Activated CD8-positive, alpha-beta memory T cell treated with anti-CD3 and anti-CD28 coated beads for 36 hours (primary cell): ENCODE data around the gene PMAIP1. TPM values are rescaled to one million over a fixed set of nuclear protein-coding genes. Genes with fewer than 3 reads are reported as not detected.
"Not testable (repeated sequence)": the region's sequence is repeated elsewhere in the genome, so short reads cannot be mapped to it uniquely, and the experiment has no call there.

Experiments
- CTCF ChIA-PET: fragments of 350-600 bp; sonication (Branson Sonifier 250); formaldehyde crosslinking; loops from one replicate; lab custom pipeline; 2021; ENCODE audit warnings: antibody characterized with exemption; lab: Charles Lee
- POLR2A ChIA-PET: fragments of 350-600 bp; sonication (Branson Sonifier 250); formaldehyde crosslinking; loops from one replicate; lab custom pipeline; 2021; ENCODE audit warnings: antibody characterized with exemption; lab: Charles Lee
- total RNA-seq, 2 experiments: library from RNA; stranded (reverse); gene quantifications; one replicate each; pipeline ENCODE4 v1.2.3, GENCODE V29; 2021

The PMAIP1 gene
- total RNA-seq, result 10 to 100 TPM; 69.1 to 71.1 TPM

DNA sequence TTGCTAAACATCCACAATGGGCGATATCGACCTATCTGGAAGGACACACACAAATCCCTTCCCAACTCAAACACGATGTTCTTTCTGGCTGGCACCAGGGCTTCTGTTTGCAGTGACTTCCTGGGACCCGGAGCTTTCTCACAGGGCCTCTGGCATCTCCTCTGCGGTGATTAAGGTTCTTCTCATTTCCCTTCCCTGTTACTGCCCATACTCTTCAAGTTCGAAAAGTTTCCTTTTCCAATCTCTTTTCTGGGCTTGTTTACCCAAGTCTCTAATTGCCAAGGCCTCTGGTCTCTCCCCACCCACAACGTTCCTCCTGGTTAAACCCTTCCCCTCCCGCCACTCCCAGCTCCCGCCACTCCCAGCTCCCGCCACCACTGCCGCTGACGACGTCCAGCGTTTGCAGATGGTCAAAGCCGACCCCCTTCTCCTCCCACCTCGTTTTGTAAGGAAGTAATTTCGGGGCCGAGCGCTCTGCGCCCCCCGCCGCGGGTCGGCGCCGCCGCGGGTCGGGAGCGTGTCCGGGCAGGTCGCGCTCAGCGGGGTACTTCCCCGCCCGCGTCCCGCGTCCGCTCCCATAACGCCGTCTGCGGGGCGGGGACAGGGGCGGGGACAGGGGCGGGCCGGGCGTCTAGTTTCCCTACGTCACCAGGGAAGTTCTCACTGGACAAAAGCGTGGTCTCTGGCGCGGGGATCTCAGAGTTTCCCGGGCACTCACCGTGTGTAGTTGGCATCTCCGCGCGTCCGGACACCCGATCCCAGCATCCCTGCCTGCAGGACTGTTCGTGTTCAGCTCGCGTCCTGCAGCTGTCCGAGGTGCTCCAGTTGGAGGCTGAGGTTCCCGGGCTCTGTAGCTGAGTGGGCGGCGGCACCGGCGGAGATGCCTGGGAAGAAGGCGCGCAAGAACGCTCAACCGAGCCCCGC lies at the start of gene PMAIP1:
PMAIP1 (plus strand) TSS at position 699 of the 924 bp plus-strand sequence; CDS start at position 881, 182 bp downstream.
- CTCF ChIA-PET, result interaction anchor here (1.1 to 1.5 kb wide), 3 partner anchors 16 to 64 kb away, joined by 3 read pairs; no protein-coding TSS in a partner anchor
- POLR2A ChIA-PET, result interaction anchor here (0.6 to 2.8 kb wide), 12 partner anchors 14 to 97 kb away, joined by 3 to 32 read pairs (median 8); no protein-coding TSS in a partner anchor

DNA sequence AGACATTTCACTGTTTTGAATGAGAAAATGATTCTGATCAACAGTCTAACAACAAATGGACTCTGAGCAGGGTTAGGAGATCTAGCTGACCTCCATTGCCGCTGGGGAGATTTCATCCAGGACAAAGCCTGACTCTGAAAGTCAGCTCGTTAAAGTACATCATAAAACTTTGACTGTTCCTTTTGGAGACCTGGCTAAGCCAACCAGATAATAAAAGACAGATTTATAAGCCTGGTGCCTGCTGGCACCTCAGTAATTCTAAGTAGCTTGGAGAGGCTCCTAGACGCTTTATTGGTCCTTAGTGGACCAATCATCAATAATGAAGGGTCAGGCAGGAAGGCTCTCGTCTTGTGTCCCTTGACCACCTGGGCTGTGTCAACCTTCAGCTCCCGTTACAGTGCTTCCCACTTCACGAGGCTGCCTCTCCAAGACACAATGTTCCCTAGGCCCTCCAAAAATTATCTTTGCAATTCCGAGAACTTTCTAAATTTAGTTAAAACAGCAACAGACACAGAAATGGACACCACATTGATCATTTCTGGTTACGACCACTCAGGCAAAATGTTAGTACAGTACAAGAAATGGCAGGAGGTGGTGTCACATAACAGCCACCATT lies 47.9 kb upstream of the PMAIP1 start:
- ChIA-PET POLR2A (no interaction called here), CTCF (no interaction called here)

DNA sequence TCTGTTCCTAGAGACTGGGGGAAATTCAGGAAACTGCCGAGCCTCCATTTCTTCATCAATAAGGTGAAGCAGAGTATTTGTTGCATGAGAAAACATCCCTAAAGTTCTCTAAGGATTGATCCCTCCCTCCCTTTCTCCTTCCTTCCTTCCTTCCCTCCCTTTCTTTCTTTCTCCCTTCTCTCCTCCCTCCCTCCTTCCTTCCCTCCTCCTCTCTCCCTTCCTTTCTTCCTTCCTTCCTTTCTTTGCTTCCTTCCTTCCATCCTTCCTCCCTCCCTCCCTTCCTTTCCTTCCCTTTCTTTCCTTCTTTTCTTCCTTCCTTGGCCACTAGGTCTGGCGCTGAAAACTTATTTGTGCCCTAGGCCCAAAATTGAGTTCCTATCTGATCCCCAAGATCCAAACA lies 47.2 kb upstream of the PMAIP1 start:
- ChIA-PET CTCF (no interaction called here), POLR2A (no interaction called here)

DNA sequence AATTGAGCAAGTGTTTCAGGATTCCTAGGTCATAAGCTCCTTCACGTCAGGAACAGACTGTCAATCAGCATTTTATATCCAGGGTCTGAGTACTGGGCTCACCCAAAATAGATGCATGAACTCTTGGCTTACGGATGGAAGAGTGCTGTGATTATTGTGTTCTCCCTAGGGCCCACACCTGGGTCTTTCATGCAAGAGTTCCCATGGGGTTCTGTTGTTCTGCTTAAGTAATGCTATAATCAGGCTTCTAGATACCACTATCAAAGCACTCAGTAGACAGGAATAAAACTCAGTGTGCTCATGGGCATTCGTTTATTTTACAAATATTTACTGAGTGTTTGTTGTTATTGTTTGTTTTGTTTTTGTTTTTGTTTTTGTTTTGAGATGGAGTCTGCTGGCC lies 46.4 kb upstream of the PMAIP1 start:
- CTCF ChIA-PET, result no interaction called here
- POLR2A ChIA-PET, result no interaction called here

DNA sequence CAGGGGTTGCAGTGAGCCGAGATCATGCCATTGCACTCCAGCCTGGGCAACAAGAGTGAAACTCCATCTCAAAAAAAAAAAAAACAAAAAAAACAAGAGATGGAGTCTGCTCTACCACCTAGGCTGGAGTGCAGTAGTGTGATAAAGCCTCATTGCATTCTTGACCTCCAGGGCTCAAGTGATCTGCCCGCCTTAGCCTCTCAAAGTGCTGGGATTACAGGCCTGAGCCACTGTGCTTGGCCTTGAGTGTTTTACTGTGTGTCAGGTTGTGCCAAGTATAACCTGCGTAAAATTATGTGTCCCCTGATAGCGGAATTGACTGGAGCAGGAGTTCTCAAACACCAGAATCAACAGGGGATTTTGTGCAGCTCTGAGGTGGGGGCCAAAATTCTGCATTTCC lies 45.8 kb upstream of the PMAIP1 start:
- CTCF ChIA-PET, POLR2A ChIA-PET: not testable (repeated sequence)

DNA sequence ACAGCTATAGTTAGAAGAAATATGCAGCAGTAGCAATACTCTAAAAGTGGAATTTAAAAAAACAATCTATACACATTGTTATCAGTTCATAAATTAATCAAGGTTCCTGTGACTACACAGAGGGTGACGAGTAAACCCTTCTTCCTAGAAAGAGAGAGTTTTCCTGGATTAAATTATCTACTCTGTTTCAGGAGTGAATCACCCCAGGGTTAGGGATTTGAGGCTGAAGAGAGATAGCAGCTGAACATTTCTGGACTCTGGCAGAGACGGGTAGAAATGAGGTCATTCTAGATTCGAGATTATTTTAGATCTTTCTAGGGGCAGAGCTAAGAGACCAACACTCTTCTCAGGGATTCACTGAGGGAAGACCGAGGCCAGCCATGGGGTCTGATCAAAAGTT lies 38.8 kb upstream of the PMAIP1 start:
- ChIA-PET CTCF (no interaction called here), POLR2A (no interaction called here)

DNA sequence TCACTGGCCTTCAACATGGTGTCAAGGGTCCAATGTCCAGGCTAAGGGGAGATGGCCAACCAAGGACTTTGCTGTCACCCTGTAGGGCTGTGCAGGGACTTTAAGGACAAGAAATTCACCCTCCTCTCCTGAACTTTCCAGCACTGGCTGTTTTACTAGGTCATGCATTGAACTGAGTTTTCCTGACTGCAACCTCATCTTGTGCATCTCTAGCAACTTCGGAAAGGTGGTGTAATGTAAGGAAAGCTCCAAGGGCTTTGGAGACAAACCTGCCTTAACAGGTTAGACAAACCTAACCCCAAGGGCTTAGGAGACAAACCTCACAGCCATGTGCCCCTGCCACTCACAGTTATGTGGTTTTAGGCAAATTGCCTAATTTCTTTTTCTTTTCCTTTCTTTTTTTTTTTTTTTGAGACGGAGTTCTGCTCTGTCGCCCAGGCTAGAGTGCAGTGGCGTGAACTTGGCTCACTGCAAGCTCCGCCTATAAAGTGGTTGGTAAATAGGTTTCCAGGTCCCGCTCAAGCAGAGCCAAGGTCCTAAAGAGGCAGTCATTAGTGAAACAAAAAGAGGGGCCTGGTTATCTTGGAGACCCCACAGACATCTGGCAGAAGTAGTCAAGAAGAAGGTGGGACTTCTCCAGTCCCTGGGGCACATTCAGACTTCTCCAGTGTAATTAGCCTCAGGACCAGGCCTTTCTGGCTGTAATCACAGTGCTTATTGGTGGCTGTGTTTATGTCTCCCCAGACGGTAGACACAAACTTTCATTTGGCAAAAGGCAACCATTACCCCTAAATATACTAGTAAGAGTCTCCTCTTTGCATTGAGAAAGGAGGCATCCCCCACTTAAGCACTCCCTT lies 37.6 kb upstream of the PMAIP1 start:
- ChIA-PET CTCF (no interaction called here), POLR2A (no interaction called here)

DNA sequence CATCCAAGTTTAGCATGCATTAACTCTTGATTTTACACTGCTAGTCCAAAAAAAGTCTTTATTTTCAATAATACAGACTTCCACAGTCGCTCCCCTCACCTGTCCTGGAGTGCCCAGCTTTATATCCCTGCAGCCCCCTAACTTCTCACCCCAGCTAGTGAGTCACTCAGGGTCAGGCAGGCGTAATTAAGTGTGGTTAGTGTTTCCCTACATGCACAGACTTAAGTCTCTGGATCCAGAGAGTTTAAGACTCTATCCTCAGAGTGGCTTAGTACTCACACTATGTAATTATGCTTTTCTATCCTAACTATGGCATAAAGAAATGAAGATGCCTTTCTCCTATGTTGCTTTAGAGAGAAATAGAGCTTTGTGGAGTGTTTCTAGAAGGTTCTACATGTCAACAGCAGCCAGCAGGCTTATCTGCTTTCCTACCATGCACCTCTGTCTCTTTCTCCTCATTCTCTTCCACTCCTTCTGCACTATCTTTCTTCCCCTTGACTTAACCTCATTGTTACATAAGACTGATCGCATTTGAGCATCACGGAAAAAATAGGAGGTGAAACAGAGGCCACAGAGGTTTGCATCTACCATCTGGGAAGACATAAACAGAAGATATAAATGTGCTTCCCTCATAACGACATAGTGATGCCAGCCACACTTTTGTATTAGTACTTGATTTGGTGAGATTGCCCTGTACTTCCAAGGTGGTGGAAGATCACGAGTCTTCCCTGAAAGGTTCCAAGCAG lies 34.4 kb upstream of the PMAIP1 start:
- CTCF ChIA-PET, result no interaction called here
- POLR2A ChIA-PET, result no interaction called here

DNA sequence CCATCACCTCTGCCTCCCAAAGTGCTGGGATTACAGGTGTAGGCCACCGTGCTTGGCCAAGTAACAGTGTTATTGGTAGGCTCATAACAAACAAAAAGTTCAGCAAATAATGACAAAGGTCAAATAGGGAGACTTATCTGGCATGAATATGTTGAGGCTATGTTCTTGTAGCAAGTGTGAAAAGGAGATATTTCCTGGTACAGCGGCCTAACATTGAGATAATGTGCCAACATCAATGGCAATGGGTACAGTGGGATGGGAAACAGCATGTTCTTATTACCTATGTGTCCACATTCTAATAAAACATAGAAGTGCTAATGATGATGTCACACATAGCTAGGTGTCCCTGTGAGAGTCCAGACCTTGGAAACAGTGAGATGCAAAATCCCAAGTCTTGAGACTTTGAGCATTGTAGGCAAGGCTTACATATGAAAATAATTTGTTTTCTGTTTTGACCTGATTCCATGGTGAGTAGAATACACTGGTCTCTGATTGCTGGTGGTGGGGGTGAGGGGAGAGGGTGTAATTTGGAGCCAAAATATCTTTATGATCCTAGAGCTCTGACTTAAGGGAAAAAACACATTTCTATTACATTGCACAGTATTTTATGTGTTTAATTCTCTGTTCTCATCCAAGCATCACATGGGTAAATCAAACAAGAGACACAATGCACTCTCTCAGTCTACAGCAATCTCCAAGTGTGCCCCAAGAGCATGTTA lies 33.1 kb upstream of the PMAIP1 start:
- CTCF ChIA-PET, result no interaction called here
- POLR2A ChIA-PET, result no interaction called here

DNA sequence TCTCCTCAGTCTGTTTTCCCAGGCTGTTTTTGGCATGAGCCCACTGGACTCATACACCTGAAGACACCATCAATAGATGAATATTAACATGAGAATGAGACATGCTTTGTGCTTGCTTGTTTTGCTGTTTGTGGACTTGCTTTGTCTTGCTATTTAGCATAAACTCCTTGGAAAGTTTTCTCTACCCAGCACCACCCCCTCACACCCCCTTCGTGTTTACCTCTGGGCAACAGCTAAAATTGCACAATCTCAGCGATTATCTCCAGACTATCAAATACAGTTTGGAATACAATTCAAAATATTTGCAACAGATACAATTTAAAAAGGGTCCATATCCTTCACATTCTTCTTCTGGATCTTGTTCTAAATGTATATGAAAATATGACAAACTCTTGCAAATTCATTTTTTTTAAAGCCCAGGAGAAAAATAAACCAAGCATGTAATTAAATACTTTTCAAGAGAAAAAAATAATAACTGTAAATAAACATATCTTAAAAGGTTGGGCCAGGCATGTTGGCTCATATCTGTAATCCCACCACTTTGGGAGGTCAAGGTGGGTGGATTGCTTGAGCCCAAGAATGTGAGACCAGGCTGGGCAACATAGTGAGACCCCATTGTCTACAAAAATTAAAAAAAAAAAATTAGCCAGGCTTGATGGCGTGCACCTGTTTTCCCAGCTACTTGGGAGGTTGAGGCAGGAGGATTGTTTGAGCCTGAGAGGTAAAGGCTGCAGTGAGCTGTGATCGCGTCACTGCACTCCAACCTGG lies 32.3 kb upstream of the PMAIP1 start:
- ChIA-PET CTCF (no interaction called here), POLR2A (no interaction called here)

DNA sequence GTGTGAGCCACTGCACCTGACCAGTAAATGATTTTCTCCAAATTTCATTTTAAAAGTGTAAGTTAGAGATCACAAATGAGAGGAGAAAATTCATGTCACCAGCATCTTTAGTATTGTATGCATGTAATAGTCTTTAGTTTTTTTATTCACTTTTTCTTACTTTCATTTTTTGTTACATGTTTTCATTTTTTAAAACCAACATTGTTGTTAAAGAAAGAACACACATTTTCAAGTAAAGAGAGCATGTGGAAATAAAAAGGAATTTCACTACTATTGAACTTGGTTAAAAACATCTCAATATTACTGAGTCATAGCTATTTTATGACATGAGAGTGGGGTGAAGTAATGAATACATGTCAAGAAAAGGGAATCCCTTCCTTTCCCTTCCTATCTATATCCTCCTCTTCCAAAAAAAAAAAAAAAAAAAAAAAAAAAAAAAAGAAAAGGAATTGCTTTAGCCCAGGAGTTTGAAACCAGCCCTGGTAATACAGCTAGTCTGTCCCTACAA lies 29.1 kb upstream of the PMAIP1 start:
- POLR2A ChIA-PET, result no interaction called here
- CTCF ChIA-PET, result interaction anchor here (0.7 kb wide), 1 partner anchor 451 kb away, joined by 4 read pairs; no protein-coding TSS in a partner anchor

DNA sequence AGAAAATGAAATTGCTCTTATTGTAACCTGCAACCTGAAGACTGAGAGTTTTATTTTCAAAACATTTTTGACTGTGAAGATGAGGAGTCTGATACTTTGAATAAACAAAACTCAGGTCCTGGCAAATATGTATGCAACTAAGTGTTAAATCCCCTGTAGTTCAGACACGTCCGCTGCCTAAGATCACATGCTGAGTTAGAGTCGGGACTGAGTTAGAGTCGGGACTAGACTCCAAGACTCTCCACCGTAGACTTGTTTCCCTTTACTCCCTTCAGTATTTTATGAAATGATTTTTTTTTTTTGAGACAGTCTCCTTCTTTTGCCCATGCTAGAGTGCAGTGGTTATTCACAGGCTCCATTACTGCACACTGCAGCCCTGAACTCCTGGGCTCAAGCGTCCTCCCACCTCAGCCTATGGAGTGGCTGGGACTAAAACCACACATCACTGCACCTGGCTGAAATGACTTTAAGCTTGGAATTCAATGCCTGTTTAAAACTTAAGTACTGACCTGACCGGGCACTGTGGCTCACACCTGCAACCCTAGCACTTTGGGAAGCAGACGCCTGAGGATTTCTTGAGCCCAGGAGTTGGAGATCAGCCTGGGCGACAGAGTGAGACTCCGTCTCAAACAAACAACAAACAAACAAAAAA lies 28.0 kb upstream of the PMAIP1 start:
- ChIA-PET CTCF (interaction anchor here (1.1 kb wide), 1 partner anchor 35 kb away, joined by 4 read pairs; no protein-coding TSS in a partner anchor), POLR2A (no interaction called here)

DNA sequence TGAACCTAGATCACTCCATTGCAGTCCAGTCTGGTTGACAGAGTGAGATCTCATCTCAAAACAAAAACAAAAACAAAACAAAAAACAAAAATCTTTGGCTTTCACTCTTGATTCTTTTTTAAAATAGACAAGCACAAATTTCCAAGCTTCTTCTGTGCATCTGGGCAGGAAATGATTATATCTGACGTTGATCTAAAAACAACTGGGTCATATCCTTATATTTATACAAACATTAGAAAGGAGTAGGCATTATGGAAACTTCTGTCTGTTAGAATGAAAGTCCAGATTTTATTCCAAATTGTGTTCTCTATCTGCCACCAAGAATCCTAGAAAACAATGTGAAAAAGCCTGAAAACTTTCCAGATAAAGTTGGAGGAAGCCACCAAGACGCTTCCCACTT lies 26.2 kb upstream of the PMAIP1 start:
- POLR2A ChIA-PET, result no interaction called here
- CTCF ChIA-PET, result no interaction called here

DNA sequence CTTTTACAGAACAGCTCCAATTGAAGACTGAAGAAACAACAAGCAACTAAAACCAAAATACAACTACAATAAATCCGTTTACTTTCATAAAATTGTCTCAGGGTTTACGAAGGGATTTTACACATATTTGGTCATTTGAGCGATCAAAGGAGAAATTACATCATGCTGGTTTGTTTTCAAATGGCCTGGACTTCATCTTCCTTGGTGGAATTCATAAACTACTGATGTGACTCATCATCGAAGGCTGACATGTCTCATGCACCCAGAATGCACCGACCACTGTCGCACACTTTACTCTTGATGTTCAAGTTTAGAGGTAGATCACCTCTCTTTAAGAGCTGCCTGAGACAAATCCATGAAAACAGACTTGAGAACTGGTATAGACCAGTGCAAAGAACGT lies 25.6 kb upstream of the PMAIP1 start:
- ChIA-PET CTCF (no interaction called here), POLR2A (no interaction called here)

DNA sequence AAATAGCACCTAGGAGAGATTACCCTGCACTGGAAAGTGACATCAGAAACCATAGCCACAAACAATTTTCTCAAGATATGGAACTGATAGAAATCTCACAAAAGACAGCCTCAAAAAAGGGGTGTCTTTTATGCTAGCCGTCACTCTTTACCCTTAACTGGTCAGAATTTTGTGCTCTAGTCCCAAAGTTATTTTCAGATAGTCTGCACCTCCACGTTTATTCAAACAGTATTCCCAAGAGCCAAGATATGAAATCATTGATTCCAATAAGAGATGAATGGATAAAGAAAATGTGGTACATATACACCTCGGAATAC lies 23.5 kb upstream of the PMAIP1 start:
- ChIA-PET POLR2A (no interaction called here), CTCF (no interaction called here)

DNA sequence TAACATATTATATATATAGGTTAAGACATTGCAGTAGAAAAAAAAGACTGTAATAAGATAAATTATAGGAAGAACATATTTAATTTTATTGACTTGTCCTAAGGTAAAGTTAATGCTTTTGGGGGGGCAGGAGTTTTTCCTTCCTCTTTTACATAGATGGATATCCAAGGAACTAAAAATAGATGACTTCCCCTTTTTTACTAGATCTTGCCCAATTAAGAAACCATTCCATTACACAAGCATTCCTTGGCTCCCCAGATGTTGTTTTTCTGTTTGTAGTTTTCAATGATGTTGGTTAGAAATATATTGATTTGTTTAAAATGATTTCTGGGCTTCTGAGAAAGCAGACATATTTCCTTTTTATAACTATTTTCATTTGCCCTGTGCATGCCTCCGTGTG lies 22.4 kb upstream of the PMAIP1 start:
- POLR2A ChIA-PET, result no interaction called here
- CTCF ChIA-PET, result interaction anchor here (0.6 kb wide), 1 partner anchor 53 kb away, joined by 3 read pairs; no protein-coding TSS in a partner anchor

DNA sequence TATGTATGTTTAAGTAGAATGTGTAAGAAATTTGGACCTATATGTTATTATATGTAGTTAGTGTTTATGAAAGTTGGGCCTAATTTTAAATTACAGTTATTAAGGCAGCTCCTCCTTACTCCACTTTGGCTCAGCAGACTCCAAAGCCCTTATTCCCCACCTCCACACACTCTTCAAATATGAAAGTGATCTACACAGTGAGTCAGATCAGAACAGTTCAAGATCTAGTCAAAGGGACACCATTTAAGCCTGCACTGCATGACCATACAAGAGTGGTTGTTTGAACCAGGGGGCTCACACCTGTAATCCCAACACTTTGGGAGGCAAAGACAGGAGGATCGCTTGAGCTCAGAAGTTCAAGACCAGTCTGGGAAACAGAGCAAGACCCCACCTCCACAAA lies 21.2 kb upstream of the PMAIP1 start:
- POLR2A ChIA-PET, result no interaction called here

More for the DNA sequence above, 21.2 kb upstream of the PMAIP1 start:
- CTCF ChIA-PET, result no interaction called here
